ENCODE data around the gene DHX36. TPM values are rescaled to one million over a fixed set of nuclear protein-coding genes. Genes with fewer than 3 reads are reported as not detected.
A peak's percentile ranks its signal among the peaks of the same experiment; 100 is the strongest.

The DHX36 gene
- total RNA-seq, 4 donors from 2014 or later: 36.3 to 115 (median 54.8) TPM

- WGBS, 2 donors (ENCODE audit: low coverage in 1 of 2): 53 to 62% methylated on average over 6 of the region's 6 CpGs
- Histone ChIP-seq H3K27me3 (no peaks in the 10 kb centered on the region), H3K4me3 (no peak overlapping the region), H3K4me1 (peaks cover 0 to 31% (median 3%) of the 10 kb centered on the region in 3 donors), H3K36me3 (peaks cover 0 to 14% of the 10 kb centered on the region in 2 donors), H3K27ac (peak overlapping the region in 3 of 4 donors; percentile 14 to 43 (median 30)), H3K9me3 (no peaks in the 10 kb centered on the region)
- ATAC-seq: no peak
- TF ChIP-seq EP300 (IDR thresholded peaks at IDR 0.05) (no peak), POLR2AphosphoS5 (IDR thresholded peaks at IDR 0.05) (no peak), CTCF (IDR thresholded peaks at IDR 0.05) (no peak), POLR2A (IDR thresholded peaks at IDR 0.05) (no peak)
Measured at GRCh38 chr3:154224366-154224765, 99.9 kb downstream of the DHX36 start.

DNA sequence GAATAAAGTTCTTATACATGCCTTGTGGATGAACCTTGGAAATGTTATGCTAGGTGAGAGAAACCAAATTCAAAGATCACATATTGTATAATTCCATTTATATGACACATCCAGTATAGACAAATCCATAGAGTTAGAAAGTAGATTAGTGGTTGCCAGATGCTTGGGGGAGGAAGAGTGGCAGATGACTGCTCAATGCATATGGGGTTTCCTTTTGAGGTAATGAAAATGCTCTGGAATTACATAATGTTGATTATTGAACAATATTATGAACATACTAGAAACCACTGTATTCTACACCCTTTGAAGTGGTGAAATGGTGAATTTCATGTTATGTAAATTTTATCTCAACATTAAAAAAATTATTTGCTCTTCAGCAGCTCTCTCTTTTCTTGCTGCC lies 100.8 kb downstream of the DHX36 start:
- H3K27ac ChIP-seq: peak overlapping the region in 1 of 4 donors; percentile 15
- peaks cover 0 to 19% of the 10 kb centered on the region in 2 donors for H3K36me3 ChIP-seq
- no peak overlapping the region for H3K4me3 ChIP-seq
- H3K9me3 ChIP-seq: no peaks in the 10 kb centered on the region
- no peaks in the 10 kb centered on the region for H3K27me3 ChIP-seq
- ATAC-seq: no peak
- peaks cover 0 to 23% (median 3%) of the 10 kb centered on the region in 3 donors for H3K4me1 ChIP-seq
- no peak for TF ChIP-seq EP300 (IDR thresholded peaks at IDR 0.05)
- no peak for TF ChIP-seq POLR2AphosphoS5 (IDR thresholded peaks at IDR 0.05)
- TF ChIP-seq POLR2A (IDR thresholded peaks at IDR 0.05): no peak
- no peak for TF ChIP-seq CTCF (IDR thresholded peaks at IDR 0.05)

Small RNAs within 50 kb of the gene (small RNA-seq; reads per million reads assigned to genes)
- gene RF01210: 0 reads per million in 4 donors

Other genes starting within 250 kb of the DHX36 start
- gene ARHGEF26, start 203.1 kb downstream of the DHX36 start, total RNA-seq: 100 to 1,000 TPM in 3 of 4 donors, 10 to 100 TPM in 1; 79.3 to 154 (median 133) TPM
- gene GPR149, start 105.7 kb upstream of the DHX36 start, total RNA-seq: not detected